ENCODE measurements around the gene TTLL1.
A peak's percentile ranks its signal among the peaks of the same experiment; 100 is the strongest.
"Not testable (repeated sequence)": the region's sequence is repeated elsewhere in the genome, so short reads cannot be mapped to it uniquely, and the experiment has no call there.

TTLL1 gene

GRCh38 chr22:43110444-43110926, 21.3 kb upstream of the TTLL1 start, which contains the start of gene BIK:
Gene BIK, plus strand, starts transcription at chr22:43110750. Its CDS starts 13,273 bp downstream, at chr22:43124023.
- peak; percentile 30 for TF ChIP-seq CTCF (IDR thresholded peaks at IDR 0.05; ENCODE audit: control insufficient read depth, extremely low read depth, insufficient read depth)
- peak within 1 kb of the TSS; percentile 81 for H3K4me3 ChIP-seq (ENCODE audit: low read depth, low read length)
- DNase-seq (ENCODE audit: low read depth), result peak; percentile 22

GRCh38 chr22:43109921-43110443, 20.8 kb upstream of the TTLL1 start:
- no peak for DNase-seq (ENCODE audit: low read depth)
- no peak for TF ChIP-seq CTCF (IDR thresholded peaks at IDR 0.05; ENCODE audit: control insufficient read depth, extremely low read depth, insufficient read depth)
- H3K4me3 ChIP-seq (ENCODE audit: low read depth, low read length), result peak overlapping the region; percentile 81

- H3K4me3 ChIP-seq (ENCODE audit: low read depth, low read length), result no peak overlapping the region
- no peak for DNase-seq (ENCODE audit: low read depth)
- TF ChIP-seq CTCF (IDR thresholded peaks at IDR 0.05; ENCODE audit: control insufficient read depth, extremely low read depth, insufficient read depth), result no peak
Measured at GRCh38 chr22:43109511-43109910, 20.3 kb upstream of the TTLL1 start.

- no peak for TF ChIP-seq CTCF (IDR thresholded peaks at IDR 0.05; ENCODE audit: control insufficient read depth, extremely low read depth, insufficient read depth)
- DNase-seq (ENCODE audit: low read depth), result no peak
- no peak overlapping the region for H3K4me3 ChIP-seq (ENCODE audit: low read depth, low read length)
Measured at GRCh38 chr22:43106302-43106701, 17.1 kb upstream of the TTLL1 start.

- not testable (repeated sequence) for H3K4me3 ChIP-seq (ENCODE audit: low read depth, low read length); DNase-seq (ENCODE audit: low read depth)
Measured at GRCh38 chr22:43104950-43105349, 15.8 kb upstream of the TTLL1 start.

- not testable (repeated sequence) for DNase-seq (ENCODE audit: low read depth); H3K4me3 ChIP-seq (ENCODE audit: low read depth, low read length)
Measured at GRCh38 chr22:43104056-43104625, 14.9 kb upstream of the TTLL1 start.

- no peak for TF ChIP-seq CTCF (IDR thresholded peaks at IDR 0.05; ENCODE audit: control insufficient read depth, extremely low read depth, insufficient read depth)
- H3K4me3 ChIP-seq (ENCODE audit: low read depth, low read length), result no peak overlapping the region
- no peak for DNase-seq (ENCODE audit: low read depth)
Measured at GRCh38 chr22:43101306-43101705, 12.1 kb upstream of the TTLL1 start.

- DNase-seq (ENCODE audit: low read depth), result no peak
- no peak for TF ChIP-seq CTCF (IDR thresholded peaks at IDR 0.05; ENCODE audit: control insufficient read depth, extremely low read depth, insufficient read depth)
- H3K4me3 ChIP-seq (ENCODE audit: low read depth, low read length), result no peak overlapping the region
Measured at GRCh38 chr22:43100225-43100624, 11.0 kb upstream of the TTLL1 start.

All from LNCaP clone FGC (cell line).